ENCODE results near the gene ZNF30.

The ZNF30 gene

GRCh38 chr19:34979819-34980640 lies 53.3 kb downstream of the ZNF30 start:
- H3K18ac ChIP-seq (ENCODE audit: low read length): no peak overlapping the region
- no peak overlapping the region for H2BK12ac ChIP-seq (ENCODE audit: low read length)
- H2BK5ac ChIP-seq (ENCODE audit: low read length): no peak overlapping the region
- H3K9ac ChIP-seq (ENCODE audit: low read depth, low read length, poor library complexity): no peak overlapping the region
- DNase-seq (ENCODE audit: low spot score): no peak
- no peak overlapping the region for H3K4me2 ChIP-seq (ENCODE audit: insufficient read depth, low read length, poor library complexity, severe bottlenecking)
- no peak overlapping the region for H3K4ac ChIP-seq (ENCODE audit: low read length)
- H3K4me3 ChIP-seq (ENCODE audit: low read length in 2 of 2): no peak overlapping the region
- no peaks in the 10 kb centered on the region for H3K27me3 ChIP-seq (ENCODE audit: control insufficient read depth in 3 of 3, insufficient read depth in 3 of 3, low read depth in 1 of 3, low read length in 3 of 3)
- no peak overlapping the region for H2BK15ac ChIP-seq (ENCODE audit: low read length)
- H3K23ac ChIP-seq (ENCODE audit: low read depth, low read length, poor library complexity): no peak overlapping the region
- no peak overlapping the region for H2AFZ ChIP-seq (ENCODE audit: low read length)
- H3K9me3 ChIP-seq (replicated peaks in 1 of 2; ENCODE audit: control insufficient read depth in 2 of 2, insufficient read depth in 1 of 2, low read depth in 1 of 2, low read length in 2 of 2): peaks cover 5 to 12% of the 10 kb centered on the region in 2 donors
- H2BK120ac ChIP-seq (ENCODE audit: low read depth, low read length): no peak overlapping the region
- no peak overlapping the region for H4K91ac ChIP-seq (ENCODE audit: low read depth, low read length, poor library complexity)
- no peaks in the 10 kb centered on the region for H3K36me3 ChIP-seq (replicated peaks in 1 of 2; ENCODE audit: control insufficient read depth in 2 of 2, insufficient read depth in 2 of 2, low read length in 2 of 2)
- H3K14ac ChIP-seq (ENCODE audit: low read length): no peak overlapping the region
- no peaks in the 10 kb centered on the region for H3K79me1 ChIP-seq (ENCODE audit: low read depth, low read length)
- H3K27ac ChIP-seq (replicated peaks; ENCODE audit: low read length): no peak overlapping the region
- no peak overlapping the region for H4K8ac ChIP-seq (ENCODE audit: low read depth, low read length)
- WGBS, 2 donors (ENCODE audit: extremely low coverage in 2 of 2, insufficient read length in 2 of 2, insufficient replicate concordance in 1 of 2): no CpG with 5 or more reads among the region's 12 CpGs
- no peaks in the 10 kb centered on the region for H3K4me1 ChIP-seq (ENCODE audit: control insufficient read depth in 2 of 2, insufficient read depth in 1 of 2, low read depth in 1 of 2, low read length in 2 of 2)
- no peak overlapping the region for H2AK5ac ChIP-seq (ENCODE audit: low read depth, low read length)

DNA sequence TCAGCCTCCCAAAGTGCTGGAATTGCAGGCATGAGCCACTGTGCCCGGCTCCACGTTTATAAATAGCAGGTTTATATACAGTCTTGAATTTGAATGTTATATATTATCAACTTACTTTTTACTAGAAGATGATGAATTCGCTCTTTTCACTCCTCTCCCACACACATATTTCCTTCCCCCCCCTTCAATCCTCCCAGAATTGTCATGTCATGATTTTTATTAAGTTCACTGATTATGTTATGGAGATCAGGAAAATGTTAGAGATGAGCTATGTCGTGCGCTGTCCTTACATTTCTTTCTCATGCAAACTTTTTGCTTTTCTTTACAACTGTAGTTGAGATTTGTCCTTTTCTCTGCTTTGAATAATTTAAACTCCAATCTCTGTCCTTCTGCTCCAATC lies 55.6 kb downstream of the ZNF30 start:
- no peak overlapping the region for H4K91ac ChIP-seq (ENCODE audit: low read depth, low read length, poor library complexity)
- no peaks in the 10 kb centered on the region for H3K79me1 ChIP-seq (ENCODE audit: low read depth, low read length)
- no peak overlapping the region for H2BK15ac ChIP-seq (ENCODE audit: low read length)
- no peak overlapping the region for H4K8ac ChIP-seq (ENCODE audit: low read depth, low read length)
- no peak overlapping the region for H2AFZ ChIP-seq (ENCODE audit: low read length)
- no peak overlapping the region for H2BK120ac ChIP-seq (ENCODE audit: low read depth, low read length)
- DNase-seq (ENCODE audit: low spot score): no peak
- H3K14ac ChIP-seq (ENCODE audit: low read length): no peak overlapping the region
- H3K27me3 ChIP-seq (ENCODE audit: control insufficient read depth in 3 of 3, insufficient read depth in 3 of 3, low read depth in 1 of 3, low read length in 3 of 3): no peaks in the 10 kb centered on the region
- H3K4me2 ChIP-seq (ENCODE audit: insufficient read depth, low read length, poor library complexity, severe bottlenecking): no peak overlapping the region
- H3K36me3 ChIP-seq (replicated peaks in 1 of 2; ENCODE audit: control insufficient read depth in 2 of 2, insufficient read depth in 2 of 2, low read length in 2 of 2): no peaks in the 10 kb centered on the region
- H3K23ac ChIP-seq (ENCODE audit: low read depth, low read length, poor library complexity): no peak overlapping the region
- no peak overlapping the region for H3K4me3 ChIP-seq (ENCODE audit: low read length in 2 of 2)
- H2BK12ac ChIP-seq (ENCODE audit: low read length): no peak overlapping the region
- H3K9ac ChIP-seq (ENCODE audit: low read depth, low read length, poor library complexity): no peak overlapping the region
- H3K27ac ChIP-seq (replicated peaks; ENCODE audit: low read length): no peak overlapping the region
- H2AK5ac ChIP-seq (ENCODE audit: low read depth, low read length): no peak overlapping the region
- H3K4me1 ChIP-seq (ENCODE audit: control insufficient read depth in 2 of 2, insufficient read depth in 1 of 2, low read depth in 1 of 2, low read length in 2 of 2): peaks cover 0 to 5% of the 10 kb centered on the region in 2 donors
- no peak overlapping the region for H2BK5ac ChIP-seq (ENCODE audit: low read length)
- H3K9me3 ChIP-seq (replicated peaks in 1 of 2; ENCODE audit: control insufficient read depth in 2 of 2, insufficient read depth in 1 of 2, low read depth in 1 of 2, low read length in 2 of 2): peaks cover 2 to 3% of the 10 kb centered on the region in 2 donors
- WGBS, 2 donors (ENCODE audit: extremely low coverage in 2 of 2, insufficient read length in 2 of 2, insufficient replicate concordance in 1 of 2): no CpG with 5 or more reads among the region's 5 CpGs
- H3K4ac ChIP-seq (ENCODE audit: low read length): no peak overlapping the region
- no peak overlapping the region for H3K18ac ChIP-seq (ENCODE audit: low read length)

- H2BK120ac ChIP-seq (ENCODE audit: low read depth, low read length): no peak overlapping the region
- no peak overlapping the region for H2BK15ac ChIP-seq (ENCODE audit: low read length)
- no peak overlapping the region for H3K4me2 ChIP-seq (ENCODE audit: insufficient read depth, low read length, poor library complexity, severe bottlenecking)
- H3K18ac ChIP-seq (ENCODE audit: low read length): no peak overlapping the region
- no peak overlapping the region for H2BK12ac ChIP-seq (ENCODE audit: low read length)
- DNase-seq (ENCODE audit: low spot score): no peak
- H2AK5ac ChIP-seq (ENCODE audit: low read depth, low read length): no peak overlapping the region
- peaks cover 2 to 3% of the 10 kb centered on the region in 2 donors for H3K9me3 ChIP-seq (replicated peaks in 1 of 2; ENCODE audit: control insufficient read depth in 2 of 2, insufficient read depth in 1 of 2, low read depth in 1 of 2, low read length in 2 of 2)
- H4K8ac ChIP-seq (ENCODE audit: low read depth, low read length): no peak overlapping the region
- H3K79me1 ChIP-seq (ENCODE audit: low read depth, low read length): no peaks in the 10 kb centered on the region
- WGBS, 2 donors (ENCODE audit: extremely low coverage in 2 of 2, insufficient read length in 2 of 2, insufficient replicate concordance in 1 of 2): no CpG with 5 or more reads among the region's 4 CpGs
- no peak overlapping the region for H3K4me3 ChIP-seq (ENCODE audit: low read length in 2 of 2)
- H4K91ac ChIP-seq (ENCODE audit: low read depth, low read length, poor library complexity): no peak overlapping the region
- peaks cover 0 to 5% of the 10 kb centered on the region in 2 donors for H3K4me1 ChIP-seq (ENCODE audit: control insufficient read depth in 2 of 2, insufficient read depth in 1 of 2, low read depth in 1 of 2, low read length in 2 of 2)
- H3K36me3 ChIP-seq (replicated peaks in 1 of 2; ENCODE audit: control insufficient read depth in 2 of 2, insufficient read depth in 2 of 2, low read length in 2 of 2): no peaks in the 10 kb centered on the region
- H2AFZ ChIP-seq (ENCODE audit: low read length): no peak overlapping the region
- H3K23ac ChIP-seq (ENCODE audit: low read depth, low read length, poor library complexity): no peak overlapping the region
- no peak overlapping the region for H3K27ac ChIP-seq (replicated peaks; ENCODE audit: low read length)
- H2BK5ac ChIP-seq (ENCODE audit: low read length): no peak overlapping the region
- no peak overlapping the region for H3K4ac ChIP-seq (ENCODE audit: low read length)
- no peak overlapping the region for H3K14ac ChIP-seq (ENCODE audit: low read length)
- H3K27me3 ChIP-seq (ENCODE audit: control insufficient read depth in 3 of 3, insufficient read depth in 3 of 3, low read depth in 1 of 3, low read length in 3 of 3): no peaks in the 10 kb centered on the region
- H3K9ac ChIP-seq (ENCODE audit: low read depth, low read length, poor library complexity): no peak overlapping the region
Observed at GRCh38 chr19:34983786-34984185, 57.1 kb downstream of the ZNF30 start.

GRCh38 chr19:34984287-34984686 lies 57.6 kb downstream of the ZNF30 start:
- H3K79me1 ChIP-seq (ENCODE audit: low read depth, low read length): no peaks in the 10 kb centered on the region
- H3K4ac ChIP-seq (ENCODE audit: low read length): no peak overlapping the region
- H2BK120ac ChIP-seq (ENCODE audit: low read depth, low read length): no peak overlapping the region
- H2BK15ac ChIP-seq (ENCODE audit: low read length): no peak overlapping the region
- H3K4me3 ChIP-seq (ENCODE audit: low read length in 2 of 2): no peak overlapping the region
- no peak for DNase-seq (ENCODE audit: low spot score)
- no peak overlapping the region for H2AK5ac ChIP-seq (ENCODE audit: low read depth, low read length)
- peaks cover 0 to 5% of the 10 kb centered on the region in 2 donors for H3K4me1 ChIP-seq (ENCODE audit: control insufficient read depth in 2 of 2, insufficient read depth in 1 of 2, low read depth in 1 of 2, low read length in 2 of 2)
- H3K23ac ChIP-seq (ENCODE audit: low read depth, low read length, poor library complexity): no peak overlapping the region
- H3K36me3 ChIP-seq (replicated peaks in 1 of 2; ENCODE audit: control insufficient read depth in 2 of 2, insufficient read depth in 2 of 2, low read length in 2 of 2): no peaks in the 10 kb centered on the region
- H4K8ac ChIP-seq (ENCODE audit: low read depth, low read length): no peak overlapping the region
- H3K27ac ChIP-seq (replicated peaks; ENCODE audit: low read length): no peak overlapping the region
- peaks cover 2 to 3% of the 10 kb centered on the region in 2 donors for H3K9me3 ChIP-seq (replicated peaks in 1 of 2; ENCODE audit: control insufficient read depth in 2 of 2, insufficient read depth in 1 of 2, low read depth in 1 of 2, low read length in 2 of 2)
- no peak overlapping the region for H3K4me2 ChIP-seq (ENCODE audit: insufficient read depth, low read length, poor library complexity, severe bottlenecking)
- no peaks in the 10 kb centered on the region for H3K27me3 ChIP-seq (ENCODE audit: control insufficient read depth in 3 of 3, insufficient read depth in 3 of 3, low read depth in 1 of 3, low read length in 3 of 3)
- no peak overlapping the region for H2AFZ ChIP-seq (ENCODE audit: low read length)
- no peak overlapping the region for H3K18ac ChIP-seq (ENCODE audit: low read length)
- H2BK12ac ChIP-seq (ENCODE audit: low read length): no peak overlapping the region
- no peak overlapping the region for H4K91ac ChIP-seq (ENCODE audit: low read depth, low read length, poor library complexity)
- H3K14ac ChIP-seq (ENCODE audit: low read length): no peak overlapping the region
- no CpG with 5 or more reads among the region's 3 CpGs for WGBS, 2 donors (ENCODE audit: extremely low coverage in 2 of 2, insufficient read length in 2 of 2, insufficient replicate concordance in 1 of 2)
- no peak overlapping the region for H3K9ac ChIP-seq (ENCODE audit: low read depth, low read length, poor library complexity)
- H2BK5ac ChIP-seq (ENCODE audit: low read length): no peak overlapping the region
